ENCODE results near the gene PRR19.

DNA sequence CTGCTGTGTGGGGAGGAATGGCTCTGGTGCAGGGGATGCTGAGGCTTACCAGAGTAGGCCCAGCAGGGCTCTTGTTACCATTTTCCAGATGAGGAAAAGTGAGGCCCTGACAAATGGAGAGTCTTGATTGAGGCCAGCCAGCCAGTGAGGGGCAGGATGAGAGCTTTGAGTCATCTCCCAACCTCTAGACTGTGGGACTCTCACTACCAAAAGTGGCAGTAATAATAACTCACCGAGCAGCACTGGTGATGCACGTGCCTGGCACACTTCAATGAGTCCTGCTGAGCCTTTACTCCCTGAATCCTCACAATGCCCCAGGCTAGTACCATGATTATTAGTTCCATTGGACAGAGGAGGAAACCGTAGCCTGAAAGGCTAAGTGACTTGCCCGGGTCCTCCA, 25.1 kb upstream of the PRR19 start:
- TF ChIP-seq CTCF (IDR thresholded peaks at IDR 0.05; ENCODE audit: insufficient read depth, low read length, poor library complexity, severe bottlenecking), result no peak
- TF ChIP-seq EZH2phosphoT487 (conservative IDR thresholded peaks at IDR 0.05; ENCODE audit: low read length), result no peak

All from SU-DHL-6 (cell line).